Sigmoid colon (tissue), 3 donors: ENCODE data around the gene KIF1A.

Experiments
- POLR2A ChIP-seq, 2 donors: fragments of 450-650 bp; IDR thresholded peaks; one replicate each; pipeline ENCODE4 v1.6.1; 2016; ENCODE audit warnings: antibody characterized with exemption in 2 of 2, mild to moderate bottlenecking in 2 of 2, moderate library complexity in 2 of 2
- TF ChIP-seq, protein P1 (sequence below), 4 experiments: fragments of 450-650 bp in 3 of 4; fragments of 200-600 bp in 1 of 4; IDR thresholded peaks; one replicate each; pipeline ENCODE4 v1.5.1; 2016 to 2019; ENCODE audit warnings: antibody characterized with exemption in 4 of 4, mild to moderate bottlenecking in 3 of 4, moderate library complexity in 2 of 4

DNA sequence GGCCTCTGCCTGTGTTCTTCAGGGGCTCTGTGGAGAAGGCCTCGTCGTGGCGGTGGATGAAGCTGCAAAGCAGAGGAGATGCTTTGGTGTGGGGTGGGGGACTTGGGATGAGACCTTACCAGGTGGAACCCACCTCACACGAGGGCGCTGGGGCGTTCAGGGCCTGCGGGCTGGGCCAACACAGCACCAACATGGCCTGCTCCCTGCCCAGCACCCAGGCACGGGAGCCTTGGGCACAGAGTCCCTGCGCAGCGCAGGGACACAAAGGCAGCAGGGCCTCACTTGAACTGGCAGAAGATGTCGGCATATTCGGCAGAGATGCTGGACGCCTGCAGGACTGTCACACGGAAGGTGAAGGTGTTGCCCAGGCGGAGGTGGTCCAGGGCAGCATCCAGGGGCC, 74.6 kb downstream of the KIF1A start:
- TF ChIP-seq, protein P1, sequence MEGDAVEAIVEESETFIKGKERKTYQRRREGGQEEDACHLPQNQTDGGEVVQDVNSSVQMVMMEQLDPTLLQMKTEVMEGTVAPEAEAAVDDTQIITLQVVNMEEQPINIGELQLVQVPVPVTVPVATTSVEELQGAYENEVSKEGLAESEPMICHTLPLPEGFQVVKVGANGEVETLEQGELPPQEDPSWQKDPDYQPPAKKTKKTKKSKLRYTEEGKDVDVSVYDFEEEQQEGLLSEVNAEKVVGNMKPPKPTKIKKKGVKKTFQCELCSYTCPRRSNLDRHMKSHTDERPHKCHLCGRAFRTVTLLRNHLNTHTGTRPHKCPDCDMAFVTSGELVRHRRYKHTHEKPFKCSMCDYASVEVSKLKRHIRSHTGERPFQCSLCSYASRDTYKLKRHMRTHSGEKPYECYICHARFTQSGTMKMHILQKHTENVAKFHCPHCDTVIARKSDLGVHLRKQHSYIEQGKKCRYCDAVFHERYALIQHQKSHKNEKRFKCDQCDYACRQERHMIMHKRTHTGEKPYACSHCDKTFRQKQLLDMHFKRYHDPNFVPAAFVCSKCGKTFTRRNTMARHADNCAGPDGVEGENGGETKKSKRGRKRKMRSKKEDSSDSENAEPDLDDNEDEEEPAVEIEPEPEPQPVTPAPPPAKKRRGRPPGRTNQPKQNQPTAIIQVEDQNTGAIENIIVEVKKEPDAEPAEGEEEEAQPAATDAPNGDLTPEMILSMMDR (IDR thresholded peaks at IDR 0.05) = no peak
- TF ChIP-seq POLR2A (IDR thresholded peaks at IDR 0.05) = no peak
